Stomach (tissue), 4 donors: Measurements from ENCODE around the gene TSHZ2.

Source experiments
- EP300 ChIP-seq: sonication (generic); formaldehyde crosslinking; IDR thresholded peaks from one replicate; pipeline ENCODE4 v1.6.1; 2017; ENCODE audit warnings: antibody characterized with exemption
- POLR2AphosphoS5 ChIP-seq, 3 donors: sonication (generic); formaldehyde crosslinking; IDR thresholded peaks; one replicate each; pipeline ENCODE4 v1.6.1; 2016; ENCODE audit warnings: antibody characterized with exemption in 3 of 3

- TF ChIP-seq POLR2AphosphoS5 (IDR thresholded peaks at IDR 0.05) (no peak), EP300 (no peak)
These were observed 125.2 kb downstream of the TSHZ2 start for GRCh38 chr20:53097371-53097770.
